HFFc6 (cell line): ENCODE measurements around the gene CA9. TPM values are rescaled to one million over a fixed set of nuclear protein-coding genes. Genes with fewer than 3 reads are reported as not detected.

Experiments
- DNase-seq: peaks from one replicate; pipeline ENCODE4 v3.0.0-alpha.2; 2018
- H3K27ac Mint-ChIP-seq: 2 replicates; pipeline ENCODE4 v1.8.0; 2020; ENCODE audit warnings: mild to moderate bottlenecking, mixed read lengths
- H3K27me3 Mint-ChIP-seq: 2 replicates; pipeline ENCODE4 v1.8.0; 2021; ENCODE audit warnings: mild to moderate bottlenecking, moderate library complexity, mixed read lengths; ENCODE audit not compliant: insufficient read depth
- H3K36me3 Mint-ChIP-seq: 2 replicates; pipeline ENCODE4 v1.8.0; 2021; ENCODE audit warnings: low read depth, mixed read lengths
- H3K4me1 Mint-ChIP-seq: 2 replicates; pipeline ENCODE4 v1.8.0; 2020; ENCODE audit warnings: low read depth, mixed read lengths
- H3K4me3 Mint-ChIP-seq: 2 replicates; pipeline ENCODE4 v1.8.0; 2020; ENCODE audit warnings: mild to moderate bottlenecking, moderate library complexity, mixed read lengths
- H3K9me3 Mint-ChIP-seq: 2 replicates; pipeline ENCODE4 v1.8.0; 2020; ENCODE audit warnings: mild to moderate bottlenecking, mixed read lengths
- CTCF ChIP-seq: fragments of 200-600 bp; sonication (generic); IDR thresholded peaks from 2 replicates; pipeline ENCODE4 v1.5.0; 2021; ENCODE audit warnings: antibody characterized with exemption, mild to moderate bottlenecking
- total RNA-seq, 6 experiments: library from RNA; stranded (reverse); fragmentation: NEBNext Ultra II Directional; extraction: Animal tissue kit (Norgen Biotek cat#: 25700); gene quantifications; 2 replicates in 1 of 6; 3 replicates in 5 of 6; pipeline ENCODE4 v1.2.3, GENCODE V29; 2021

Gene CA9
- total RNA-seq, 6 experiments from 2014 or later, result 0.28 TPM; not detected in 5

- H3K9me3 Mint-ChIP-seq, result no peaks in the 10 kb centered on the region
- no peak for DNase-seq
- no peak for TF ChIP-seq CTCF
- peaks cover 45% of the 10 kb centered on the region for H3K4me1 Mint-ChIP-seq
- peaks cover 13% of the 10 kb centered on the region for H3K27me3 Mint-ChIP-seq
- no peak overlapping the region for H3K27ac Mint-ChIP-seq
- H3K4me3 Mint-ChIP-seq, result no peak overlapping the region
- no peaks in the 10 kb centered on the region for H3K36me3 Mint-ChIP-seq
Measured at GRCh38 chr9:35674025-35674361, 265 bp downstream of the CA9 start.

- H3K4me3 Mint-ChIP-seq, result peak overlapping the region; percentile 26; the same call in 1 of the 2 replicates
- H3K27ac Mint-ChIP-seq, result no peak overlapping the region
- no peak for TF ChIP-seq CTCF
- no peaks in the 10 kb centered on the region for H3K36me3 Mint-ChIP-seq
- H3K9me3 Mint-ChIP-seq, result no peaks in the 10 kb centered on the region
- H3K4me1 Mint-ChIP-seq, result peaks cover 46% of the 10 kb centered on the region
- peaks cover 18% of the 10 kb centered on the region for H3K27me3 Mint-ChIP-seq
- DNase-seq, result no peak
Measured at GRCh38 chr9:35675204-35675603, 1.5 kb downstream of the CA9 start.

GRCh38 chr9:35675732-35676392 is 2.1 kb downstream of the CA9 start:
- peaks cover 23% of the 10 kb centered on the region for H3K27me3 Mint-ChIP-seq
- H3K36me3 Mint-ChIP-seq, result no peaks in the 10 kb centered on the region
- H3K9me3 Mint-ChIP-seq, result no peaks in the 10 kb centered on the region
- no peak for TF ChIP-seq CTCF
- no peak overlapping the region for H3K27ac Mint-ChIP-seq
- H3K4me3 Mint-ChIP-seq, result peak overlapping the region; percentile 26; the same call in 1 of the 2 replicates
- H3K4me1 Mint-ChIP-seq, result peaks cover 52% of the 10 kb centered on the region
- no peak for DNase-seq

- TF ChIP-seq CTCF, result no peak
- Mint-ChIP-seq H3K9me3 (no peaks in the 10 kb centered on the region), H3K4me1 (peaks cover 76% of the 10 kb centered on the region), H3K27ac (peak overlapping the region; percentile 22; the same call in 1 of the 2 replicates), H3K4me3 (no peak overlapping the region), H3K36me3 (peaks cover 23% of the 10 kb centered on the region), H3K27me3 (peaks cover 31% of the 10 kb centered on the region)
- no peak for DNase-seq
Measured at GRCh38 chr9:35679091-35679490, 5.4 kb downstream of the CA9 start.

- Mint-ChIP-seq H3K27me3 (peaks cover 31% of the 10 kb centered on the region), H3K9me3 (no peaks in the 10 kb centered on the region), H3K4me3 (peak overlapping the region; percentile 23; the same call in 1 of the 2 replicates), H3K4me1 (peaks cover 76% of the 10 kb centered on the region), H3K27ac (peak overlapping the region; percentile 79), H3K36me3 (peaks cover 30% of the 10 kb centered on the region)
- no peak for TF ChIP-seq CTCF
- DNase-seq, result no peak
Measured at GRCh38 chr9:35679766-35680330, 6.1 kb downstream of the CA9 start.
